ENCODE measurements around the gene SPPL2A.

Gene SPPL2A

GRCh38 chr15:50751394-50751793, 14.1 kb downstream of the SPPL2A start:
- DNase-seq (ENCODE audit: extremely low read depth, low read depth), result no peak
- no peak for TF ChIP-seq CTCF (IDR thresholded peaks at IDR 0.05; ENCODE audit: low read depth, low read length, missing control alignments)
- no peak overlapping the region for H3K4me3 ChIP-seq (replicated peaks; ENCODE audit: low read depth, low read length)

- DNase-seq (ENCODE audit: extremely low read depth, low read depth), result no peak
- H3K4me3 ChIP-seq (replicated peaks; ENCODE audit: low read depth, low read length), result no peak overlapping the region
- no peak for TF ChIP-seq CTCF (IDR thresholded peaks at IDR 0.05; ENCODE audit: low read depth, low read length, missing control alignments)
These were observed 15.2 kb downstream of the SPPL2A start for GRCh38 chr15:50750227-50750705.

- no peak overlapping the region for H3K4me3 ChIP-seq (replicated peaks; ENCODE audit: low read depth, low read length)
- no peak for TF ChIP-seq CTCF (IDR thresholded peaks at IDR 0.05; ENCODE audit: low read depth, low read length, missing control alignments)
- no peak for DNase-seq (ENCODE audit: extremely low read depth, low read depth)
These were observed 18.0 kb downstream of the SPPL2A start for GRCh38 chr15:50747523-50747922.

- H3K4me3 ChIP-seq (replicated peaks; ENCODE audit: low read depth, low read length), result no peak overlapping the region
- no peak for DNase-seq (ENCODE audit: extremely low read depth, low read depth)
- TF ChIP-seq CTCF (IDR thresholded peaks at IDR 0.05; ENCODE audit: low read depth, low read length, missing control alignments), result no peak
These were observed 20.9 kb downstream of the SPPL2A start for GRCh38 chr15:50744601-50745000.

GRCh38 chr15:50740955-50741354, 24.6 kb downstream of the SPPL2A start:
- no peak overlapping the region for H3K4me3 ChIP-seq (replicated peaks; ENCODE audit: low read depth, low read length)
- TF ChIP-seq CTCF (IDR thresholded peaks at IDR 0.05; ENCODE audit: low read depth, low read length, missing control alignments), result no peak
- DNase-seq (ENCODE audit: extremely low read depth, low read depth), result no peak

GRCh38 chr15:50736823-50737222, 28.7 kb downstream of the SPPL2A start:
- no peak overlapping the region for H3K4me3 ChIP-seq (replicated peaks; ENCODE audit: low read depth, low read length)
- DNase-seq (ENCODE audit: extremely low read depth, low read depth), result no peak
- TF ChIP-seq CTCF (IDR thresholded peaks at IDR 0.05; ENCODE audit: low read depth, low read length, missing control alignments), result no peak

GRCh38 chr15:50735156-50735555, 30.4 kb downstream of the SPPL2A start:
- TF ChIP-seq CTCF (IDR thresholded peaks at IDR 0.05; ENCODE audit: low read depth, low read length, missing control alignments), result no peak
- no peak for DNase-seq (ENCODE audit: extremely low read depth, low read depth)
- no peak overlapping the region for H3K4me3 ChIP-seq (replicated peaks; ENCODE audit: low read depth, low read length)
